Chondrocyte (in vitro differentiated cells): ENCODE results near the gene IQCF2. TPM values are rescaled to one million over a fixed set of nuclear protein-coding genes. Genes with fewer than 3 reads are reported as not detected.

Source experiments
- DNase-seq: peaks from one replicate; pipeline ENCODE4 v3.0.0; 2021; ENCODE audit warnings: mixed read lengths, low spot score
- H3K27ac Mint-ChIP-seq: one replicate; pipeline ENCODE4 v1.8.0; 2021; ENCODE audit warnings: mild to moderate bottlenecking, moderate library complexity, mixed read lengths; ENCODE audit not compliant: unreplicated experiment
- H3K27me3 Mint-ChIP-seq: 2 replicates; pipeline ENCODE4 v1.8.0; 2021; ENCODE audit warnings: low read depth, mixed read lengths
- H3K36me3 Mint-ChIP-seq: 2 replicates; pipeline ENCODE4 v1.8.0; 2021; ENCODE audit warnings: low read depth, mixed read lengths
- H3K4me1 Mint-ChIP-seq: 2 replicates; pipeline ENCODE4 v1.8.0; 2021; ENCODE audit warnings: low read depth, mild to moderate bottlenecking, mixed read lengths
- H3K4me3 Mint-ChIP-seq: one replicate; pipeline ENCODE4 v1.8.0; 2021; ENCODE audit warnings: mild to moderate bottlenecking, moderate library complexity, mixed read lengths; ENCODE audit not compliant: unreplicated experiment
- H3K9me3 Mint-ChIP-seq: 2 replicates; pipeline ENCODE4 v1.8.0; 2021; ENCODE audit warnings: low read depth, mixed read lengths
- long read RNA-seq: library from polyadenylated mRNA; stranded (forward); transcript quantifications from one replicate; pipeline ENCODE4 v2.0.0, GENCODE V29; 2021
- total RNA-seq: library from RNA; stranded (reverse); gene quantifications from 3 replicates; pipeline ENCODE4 v1.2.1, GENCODE V29; 2021
- TF ChIP-seq, protein P1 (sequence below): fragments of 200-600 bp; sonication (generic); IDR thresholded peaks from 2 replicates; pipeline ENCODE4 v1.5.0; 2021; ENCODE audit warnings: antibody characterized with exemption, mild to moderate bottlenecking, moderate library complexity

Gene IQCF2
- not detected in 3 replicates for total RNA-seq
- long read RNA-seq = 0 reads

DNA sequence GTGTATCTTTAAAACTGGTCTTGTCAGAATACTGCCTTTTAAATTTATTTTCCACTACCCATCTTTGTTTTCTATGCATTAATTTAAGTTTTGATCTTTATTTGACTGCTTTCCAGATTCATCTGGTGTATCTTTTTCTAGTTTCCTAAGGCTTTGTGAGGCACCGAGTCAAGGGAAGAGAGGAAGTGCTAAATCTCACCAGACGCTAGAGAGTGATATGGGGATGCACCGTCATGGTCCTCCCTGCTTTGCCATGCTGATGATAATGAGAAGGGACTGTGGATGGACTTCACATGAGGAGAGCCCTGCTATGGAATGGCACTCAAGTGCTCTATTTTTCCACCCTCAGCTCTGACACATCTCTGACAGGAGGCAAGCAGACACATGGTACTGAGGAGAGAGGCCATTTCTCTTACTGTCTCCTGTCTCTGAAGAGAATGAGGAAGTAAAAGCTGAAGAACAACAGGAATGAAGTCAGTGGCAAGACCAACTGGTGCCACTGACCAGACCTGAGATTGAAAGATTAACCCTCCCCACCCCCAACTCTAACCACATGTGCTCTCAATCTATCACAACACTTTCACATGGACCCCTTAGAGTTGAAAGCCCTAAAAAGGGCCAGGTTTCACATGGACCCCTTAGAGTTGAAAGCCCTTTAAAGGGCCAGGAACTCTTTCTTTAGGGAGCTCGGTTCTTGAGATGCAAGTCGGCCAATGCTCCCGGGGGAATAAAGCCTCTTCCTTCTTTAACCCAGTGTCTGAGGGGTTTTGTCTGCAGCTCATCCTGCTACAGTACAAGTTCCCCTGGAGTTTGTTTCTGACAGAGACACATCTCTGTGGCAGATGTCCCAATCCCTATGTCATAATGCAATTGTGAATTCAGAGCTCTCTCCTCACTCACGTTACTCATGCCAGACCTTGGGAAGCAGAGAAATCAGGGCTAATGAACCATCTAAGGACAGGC is at the start of gene IQCF2:
Gene IQCF2, plus strand, starts transcription at position 913 of the 963 bp plus-strand sequence. CDS start 52 bp downstream, outside the sequence.
- TF ChIP-seq, protein P1, sequence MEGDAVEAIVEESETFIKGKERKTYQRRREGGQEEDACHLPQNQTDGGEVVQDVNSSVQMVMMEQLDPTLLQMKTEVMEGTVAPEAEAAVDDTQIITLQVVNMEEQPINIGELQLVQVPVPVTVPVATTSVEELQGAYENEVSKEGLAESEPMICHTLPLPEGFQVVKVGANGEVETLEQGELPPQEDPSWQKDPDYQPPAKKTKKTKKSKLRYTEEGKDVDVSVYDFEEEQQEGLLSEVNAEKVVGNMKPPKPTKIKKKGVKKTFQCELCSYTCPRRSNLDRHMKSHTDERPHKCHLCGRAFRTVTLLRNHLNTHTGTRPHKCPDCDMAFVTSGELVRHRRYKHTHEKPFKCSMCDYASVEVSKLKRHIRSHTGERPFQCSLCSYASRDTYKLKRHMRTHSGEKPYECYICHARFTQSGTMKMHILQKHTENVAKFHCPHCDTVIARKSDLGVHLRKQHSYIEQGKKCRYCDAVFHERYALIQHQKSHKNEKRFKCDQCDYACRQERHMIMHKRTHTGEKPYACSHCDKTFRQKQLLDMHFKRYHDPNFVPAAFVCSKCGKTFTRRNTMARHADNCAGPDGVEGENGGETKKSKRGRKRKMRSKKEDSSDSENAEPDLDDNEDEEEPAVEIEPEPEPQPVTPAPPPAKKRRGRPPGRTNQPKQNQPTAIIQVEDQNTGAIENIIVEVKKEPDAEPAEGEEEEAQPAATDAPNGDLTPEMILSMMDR = no peak
- Mint-ChIP-seq H3K4me3 (no peak within 1 kb of the TSS), H3K27me3 (peaks cover 15% of the 10 kb centered on the region), H3K9me3 (peaks cover 9% of the 10 kb centered on the region), H3K27ac (no peak within 1 kb of the TSS), H3K4me1 (no peaks in the 10 kb centered on the region), H3K36me3 (no peaks in the 10 kb centered on the region)
- no peak for DNase-seq

DNA sequence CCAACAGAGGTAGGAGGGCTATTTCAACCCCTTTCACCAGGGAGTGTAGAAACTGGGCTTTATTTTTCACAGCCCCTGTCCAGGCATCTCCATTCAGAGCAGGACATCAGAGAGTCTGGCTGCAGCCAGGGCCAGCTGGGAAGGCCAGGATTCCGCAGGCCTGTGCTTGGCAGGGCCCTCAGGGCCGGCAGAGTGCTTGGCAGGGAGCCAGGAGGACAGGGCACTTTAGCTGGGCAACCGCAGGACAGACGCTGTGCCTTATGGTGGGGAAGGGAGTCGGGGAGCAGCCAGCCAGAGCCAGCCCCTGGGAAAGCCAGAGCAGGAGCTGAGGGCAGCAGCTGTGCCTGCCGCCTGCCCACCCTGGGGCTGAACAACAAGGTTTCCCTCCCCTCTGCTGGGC is 47.9 kb upstream of the IQCF2 start:
- H3K27ac Mint-ChIP-seq = no peak overlapping the region

DNA sequence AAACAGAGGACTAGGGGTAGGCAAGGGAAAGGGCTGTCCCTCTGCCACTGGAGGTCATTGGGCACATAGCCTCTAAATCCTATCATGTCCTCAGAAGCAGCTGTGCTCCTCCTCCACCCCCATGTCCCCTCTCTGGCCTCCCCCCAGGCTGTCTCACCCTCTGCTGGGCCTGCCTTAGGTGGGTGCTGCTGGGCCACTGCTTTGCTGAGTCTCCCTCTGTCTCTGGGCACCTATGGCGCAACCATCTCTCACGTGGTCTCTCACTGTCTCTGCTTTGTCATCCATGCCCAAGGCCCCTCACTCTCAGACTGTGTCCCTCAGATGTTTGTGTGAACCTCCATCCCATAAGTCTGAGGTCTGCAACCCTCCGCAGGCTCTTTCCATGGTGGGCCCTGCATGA is 47.4 kb upstream of the IQCF2 start:
- no peak for DNase-seq
- H3K4me3 Mint-ChIP-seq = no peak overlapping the region
- no peaks in the 10 kb centered on the region for H3K4me1 Mint-ChIP-seq
- TF ChIP-seq, protein P1 = no peak
- H3K27me3 Mint-ChIP-seq = peaks cover 17% of the 10 kb centered on the region
- no peaks in the 10 kb centered on the region for H3K9me3 Mint-ChIP-seq
- H3K27ac Mint-ChIP-seq = no peak overlapping the region
- no peaks in the 10 kb centered on the region for H3K36me3 Mint-ChIP-seq

More for the DNA sequence above, 47.9 kb upstream of the IQCF2 start:
- Mint-ChIP-seq H3K4me3 (no peak overlapping the region), H3K9me3 (no peaks in the 10 kb centered on the region), H3K36me3 (no peaks in the 10 kb centered on the region), H3K27me3 (peaks cover 17% of the 10 kb centered on the region), H3K4me1 (no peaks in the 10 kb centered on the region)
- DNase-seq = no peak
- TF ChIP-seq, protein P1 = no peak

DNA sequence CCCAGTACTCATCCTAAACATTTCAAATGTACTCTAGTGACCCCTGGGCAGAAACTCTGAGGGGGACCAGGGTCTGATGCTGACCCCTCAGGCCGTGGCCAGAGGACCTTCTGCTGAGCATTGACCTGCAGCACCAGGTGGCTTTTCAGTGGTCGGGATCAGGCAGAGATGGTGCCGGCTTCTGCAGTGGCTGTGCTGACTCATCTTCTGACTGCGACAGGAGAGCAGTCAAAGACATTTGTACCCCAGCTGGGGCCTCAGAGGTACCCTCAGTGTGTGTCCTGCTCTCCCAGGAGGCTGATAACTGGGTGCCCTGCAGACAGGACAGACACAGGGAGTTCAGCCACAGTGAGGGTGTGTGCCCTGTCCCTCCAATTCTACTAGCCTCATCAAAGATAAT is 45.8 kb upstream of the IQCF2 start:
- no peaks in the 10 kb centered on the region for H3K4me1 Mint-ChIP-seq
- H3K9me3 Mint-ChIP-seq = no peaks in the 10 kb centered on the region
- no peak overlapping the region for H3K4me3 Mint-ChIP-seq
- H3K27me3 Mint-ChIP-seq = peaks cover 21% of the 10 kb centered on the region
- H3K27ac Mint-ChIP-seq = no peak overlapping the region
- no peaks in the 10 kb centered on the region for H3K36me3 Mint-ChIP-seq
- TF ChIP-seq, protein P1 = no peak
- no peak for DNase-seq

DNA sequence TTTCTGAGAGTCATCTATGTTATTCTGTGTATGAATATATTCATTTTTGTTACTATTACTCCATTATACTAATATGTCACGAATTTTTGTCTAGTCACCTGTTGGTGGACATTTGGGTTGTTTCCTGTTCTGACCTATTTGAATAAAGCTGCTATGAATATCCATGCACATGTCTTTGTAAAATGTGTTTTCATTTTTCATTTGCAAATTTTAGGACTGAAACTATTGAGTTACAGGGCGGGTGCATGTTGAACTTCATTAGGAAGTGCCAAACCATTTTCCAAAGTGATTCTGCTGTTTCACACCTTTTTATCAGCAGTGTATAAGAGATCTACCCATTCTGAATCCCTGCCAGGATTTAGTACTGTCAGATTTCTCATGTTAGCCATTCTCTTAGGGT is 44.7 kb upstream of the IQCF2 start:
- Mint-ChIP-seq H3K27ac (no peak overlapping the region), H3K27me3 (peaks cover 19% of the 10 kb centered on the region), H3K9me3 (no peaks in the 10 kb centered on the region), H3K4me3 (no peak overlapping the region), H3K36me3 (no peaks in the 10 kb centered on the region), H3K4me1 (no peaks in the 10 kb centered on the region)
- TF ChIP-seq, protein P1 = no peak
- DNase-seq = no peak
